ENCODE data around the gene AHRR.
A peak's percentile ranks its signal among the peaks of the same experiment; 100 is the strongest.

Gene AHRR

GRCh38 chr5:417301-418161 lies 96.0 kb downstream of the AHRR start:
- DNase-seq, result no peak

- DNase-seq, result peak; percentile 27
Measured at GRCh38 chr5:418162-419121, 96.9 kb downstream of the AHRR start.

GRCh38 chr5:419970-420369 lies 98.5 kb downstream of the AHRR start:
- DNase-seq, result no peak

GRCh38 chr5:420632-421286 lies 99.2 kb downstream of the AHRR start:
- no peak for DNase-seq

- DNase-seq, result peak; percentile 38
Measured at GRCh38 chr5:421287-421880, 99.9 kb downstream of the AHRR start.

GRCh38 chr5:421901-422300 lies 100.4 kb downstream of the AHRR start:
- no peak for DNase-seq

- no peak for DNase-seq
Measured at GRCh38 chr5:422323-423232, 101.1 kb downstream of the AHRR start.

GRCh38 chr5:423233-423565 lies 101.7 kb downstream of the AHRR start:
- DNase-seq, result no peak

GRCh38 chr5:423626-424261 lies 102.2 kb downstream of the AHRR start:
- DNase-seq, result peak; percentile 39

GRCh38 chr5:424301-425110 lies 103.0 kb downstream of the AHRR start:
- peak; percentile 44 for DNase-seq

- peak; percentile 83 for DNase-seq
Measured at GRCh38 chr5:425714-426113, 104.2 kb downstream of the AHRR start.

- no peak for DNase-seq
Measured at GRCh38 chr5:426392-426976, 105.0 kb downstream of the AHRR start.

- no peak for DNase-seq
Measured at GRCh38 chr5:427415-428087, 106.0 kb downstream of the AHRR start.

- DNase-seq, result no peak
Measured at GRCh38 chr5:428219-428618, 106.7 kb downstream of the AHRR start.

GRCh38 chr5:428754-429452 lies 107.4 kb downstream of the AHRR start:
- no peak for DNase-seq

- DNase-seq, result no peak
Measured at GRCh38 chr5:429453-430188, 108.1 kb downstream of the AHRR start.

GRCh38 chr5:430214-430925 lies 108.9 kb downstream of the AHRR start:
- no peak for DNase-seq
